Hepatic stellate cell (primary cell): ENCODE measurements around the gene MPHOSPH9.
"Not testable (repeated sequence)": the region's sequence is repeated elsewhere in the genome, so short reads cannot be mapped to it uniquely, and the experiment has no call there.

Experiments used
- DNase-seq: peaks from one replicate; pipeline ENCODE4 v3.0.0; 2011; ENCODE audit warnings: low spot score

MPHOSPH9 gene

GRCh38 chr12:123225443-123225842 lies 7.5 kb downstream of the MPHOSPH9 start:
- no peak for DNase-seq

- DNase-seq = no peak
Observed at GRCh38 chr12:123223241-123223668, 9.7 kb downstream of the MPHOSPH9 start.

GRCh38 chr12:123207815-123208214 lies 25.1 kb downstream of the MPHOSPH9 start:
- DNase-seq = not testable (repeated sequence)

GRCh38 chr12:123206794-123207193 lies 26.1 kb downstream of the MPHOSPH9 start:
- DNase-seq = not testable (repeated sequence)

- no peak for DNase-seq
Observed at GRCh38 chr12:123200414-123200813, 32.5 kb downstream of the MPHOSPH9 start.

GRCh38 chr12:123199936-123200335 lies 33.0 kb downstream of the MPHOSPH9 start:
- no peak for DNase-seq

- no peak for DNase-seq
Observed at GRCh38 chr12:123187637-123188036, 45.3 kb downstream of the MPHOSPH9 start.

GRCh38 chr12:123180171-123180570 lies 52.8 kb downstream of the MPHOSPH9 start:
- no peak for DNase-seq

GRCh38 chr12:123171967-123172366 lies 61.0 kb downstream of the MPHOSPH9 start:
- DNase-seq = no peak

- no peak for DNase-seq
Observed at GRCh38 chr12:123167329-123167728, 65.6 kb downstream of the MPHOSPH9 start.

GRCh38 chr12:123165537-123165936 lies 67.4 kb downstream of the MPHOSPH9 start:
- DNase-seq = no peak

GRCh38 chr12:123164710-123165261 lies 68.2 kb downstream of the MPHOSPH9 start:
- no peak for DNase-seq

GRCh38 chr12:123164222-123164621 lies 68.7 kb downstream of the MPHOSPH9 start:
- DNase-seq = no peak

GRCh38 chr12:123163227-123163626 lies 69.7 kb downstream of the MPHOSPH9 start:
- DNase-seq = no peak

GRCh38 chr12:123160801-123161487 lies 72.0 kb downstream of the MPHOSPH9 start:
- no peak for DNase-seq

- DNase-seq = no peak
Observed at GRCh38 chr12:123153906-123154305, 79.0 kb downstream of the MPHOSPH9 start.

- DNase-seq = no peak
Observed at GRCh38 chr12:123152833-123153232, 80.1 kb downstream of the MPHOSPH9 start.

- peak; percentile 40 for DNase-seq
Observed at GRCh38 chr12:123151457-123152454, 81.2 kb downstream of the MPHOSPH9 start.

GRCh38 chr12:123150744-123151456 lies 82.0 kb downstream of the MPHOSPH9 start, which contains the start of gene PITPNM2:
Gene PITPNM2, minus strand, starts transcription at chr12:123151090. Its CDS starts 116,500 bp downstream, at chr12:123034590.
- peak; percentile 76 for DNase-seq

- DNase-seq = peak; percentile 55
Observed at GRCh38 chr12:123150275-123150743, 82.6 kb downstream of the MPHOSPH9 start.

- DNase-seq = peak; percentile 12
Observed at GRCh38 chr12:123149501-123150274, 83.3 kb downstream of the MPHOSPH9 start.
